Stimulated activated CD8-positive, alpha-beta memory T cell treated with anti-CD3 and anti-CD28 coated beads, Interleukin-4, amount 100 ng/mL, for 48 hours (primary cell): ENCODE measurements around the gene RAB8B.
A peak's percentile ranks its signal among the peaks of the same experiment; 100 is the strongest.

Experiments used
- DNase-seq: peaks from one replicate; pipeline ENCODE4 v3.0.0-alpha.2; 2020

RAB8B gene

DNA sequence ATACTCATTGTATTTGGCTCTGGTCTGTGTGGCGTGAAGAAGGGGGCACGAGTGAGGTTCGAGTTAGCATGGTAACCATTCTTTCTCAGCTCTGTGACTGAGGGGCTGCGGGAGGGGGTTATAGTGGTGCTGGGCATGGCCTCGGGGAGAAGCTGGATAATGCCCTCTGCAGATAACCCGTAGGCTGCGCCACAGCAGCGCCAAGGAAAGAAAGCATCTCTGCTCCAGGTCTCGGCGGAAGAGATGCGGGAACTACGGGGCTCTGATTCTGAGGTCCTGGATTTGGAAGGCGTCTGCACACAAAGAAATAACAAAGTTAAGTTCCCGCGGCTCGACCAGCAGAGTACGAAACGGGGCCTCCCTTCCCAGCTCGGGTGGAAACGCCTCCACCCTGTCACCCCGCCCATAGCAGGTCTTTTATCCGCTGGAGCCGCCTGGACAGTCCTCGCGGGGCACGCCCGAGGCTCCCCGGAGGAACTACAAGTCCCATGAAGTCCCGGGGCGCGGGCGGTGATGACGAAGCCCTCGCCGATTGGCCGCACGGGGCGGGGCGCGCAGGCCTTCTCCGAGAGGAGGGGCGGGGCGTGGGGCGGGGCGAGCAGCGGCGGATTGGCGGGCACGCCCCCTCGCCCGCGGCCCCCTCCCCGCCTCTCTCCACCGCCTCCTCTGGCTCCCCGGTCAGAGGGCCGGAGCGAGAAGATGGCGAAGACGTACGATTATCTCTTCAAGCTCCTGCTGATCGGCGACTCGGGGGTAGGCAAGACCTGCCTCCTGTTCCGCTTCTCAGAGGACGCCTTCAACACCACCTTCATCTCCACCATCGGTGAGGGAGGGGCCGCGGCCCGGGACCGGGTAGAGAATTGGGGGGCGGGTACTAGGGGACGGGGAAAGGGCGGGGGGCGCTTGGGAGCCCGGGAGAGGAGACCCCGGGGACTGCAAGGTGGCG lies at the start of gene RAB8B:
TSS of gene RAB8B (plus strand) at position 681 of the 946 bp plus-strand sequence. CDS start at position 700, 19 bp downstream.
- peak; percentile 99 for DNase-seq

DNA sequence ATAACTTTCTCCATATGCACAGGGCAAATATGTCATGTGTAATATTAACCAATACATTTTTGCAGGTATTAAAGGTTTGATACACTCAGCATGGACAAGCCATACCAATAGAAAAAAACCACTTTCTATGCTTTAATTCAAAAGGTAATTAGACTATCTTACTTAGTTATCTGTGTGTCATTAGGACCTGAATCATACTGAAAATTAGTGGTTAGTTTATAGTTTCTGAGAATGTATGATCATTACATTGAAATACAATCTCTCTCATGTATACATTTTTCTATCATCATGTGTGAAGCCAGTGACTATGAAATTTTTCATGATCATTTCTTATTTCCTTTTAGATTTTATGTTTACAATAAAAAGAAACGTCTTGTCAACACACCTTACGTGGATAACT lies 48.5 kb upstream of the RAB8B start:
- no peak for DNase-seq

- no peak for DNase-seq
Observed at GRCh38 chr15:63145426-63145825, 44.0 kb upstream of the RAB8B start.

GRCh38 chr15:63146684-63147083 lies 42.7 kb upstream of the RAB8B start:
- DNase-seq: no peak

- no peak for DNase-seq
Observed at GRCh38 chr15:63151665-63152064, 37.7 kb upstream of the RAB8B start.

DNA sequence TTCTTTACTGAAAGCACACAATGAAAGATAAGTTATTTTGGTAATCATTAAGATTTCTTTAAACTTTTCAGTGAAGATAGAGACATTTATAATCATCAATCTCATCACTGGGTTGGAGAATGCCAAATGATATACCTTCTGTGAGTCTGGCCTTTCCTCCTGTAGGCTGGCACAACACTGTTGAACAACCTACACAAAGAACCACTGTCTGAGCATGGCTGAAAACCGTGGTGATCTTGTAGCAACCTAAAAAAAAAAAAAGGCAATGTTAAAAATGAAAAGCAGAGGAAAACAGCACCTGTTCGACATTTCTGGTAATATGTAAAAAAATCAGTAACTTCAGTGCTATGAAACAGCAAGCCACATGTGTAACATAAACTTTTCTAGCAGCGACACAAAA lies 33.9 kb upstream of the RAB8B start:
- no peak for DNase-seq

DNA sequence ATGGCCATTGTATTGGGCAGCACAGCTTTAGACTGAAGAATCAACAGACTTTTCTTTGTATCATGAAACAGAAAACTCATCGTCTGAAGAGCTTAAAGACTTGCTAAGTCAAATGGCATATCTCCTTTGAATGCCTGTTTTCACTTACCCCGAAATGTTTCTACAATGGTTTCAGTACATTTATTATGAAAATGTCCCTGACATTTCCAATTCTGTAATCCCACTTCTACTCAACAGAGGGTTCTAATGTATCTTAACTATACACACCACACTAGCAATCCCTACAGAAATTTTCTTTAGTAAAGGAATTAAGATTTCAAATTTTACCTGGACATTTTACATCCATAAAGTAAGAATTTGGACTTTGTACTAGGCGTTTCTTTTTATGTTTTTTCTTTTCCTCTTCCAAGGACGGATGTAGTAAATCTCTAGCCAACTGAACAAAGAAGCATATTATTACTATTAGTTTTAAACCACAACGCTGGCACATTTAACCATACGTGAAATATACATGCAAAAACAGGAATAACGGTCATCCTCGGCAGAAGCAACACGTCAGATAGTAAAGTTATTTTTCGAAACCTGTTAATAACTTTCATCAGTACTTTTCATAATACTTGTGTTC lies 33.2 kb upstream of the RAB8B start:
- DNase-seq: no peak

- DNase-seq: peak; percentile 42
Observed at GRCh38 chr15:63156755-63157117, 32.7 kb upstream of the RAB8B start.

- DNase-seq: peak; percentile 90
Observed at GRCh38 chr15:63157118-63157843, 32.1 kb upstream of the RAB8B start, which contains the start of gene RPS27L. Gene RPS27L, minus strand, starts transcription at chr15:63157477. Its CDS starts 72 bp downstream, at chr15:63157405.

DNA sequence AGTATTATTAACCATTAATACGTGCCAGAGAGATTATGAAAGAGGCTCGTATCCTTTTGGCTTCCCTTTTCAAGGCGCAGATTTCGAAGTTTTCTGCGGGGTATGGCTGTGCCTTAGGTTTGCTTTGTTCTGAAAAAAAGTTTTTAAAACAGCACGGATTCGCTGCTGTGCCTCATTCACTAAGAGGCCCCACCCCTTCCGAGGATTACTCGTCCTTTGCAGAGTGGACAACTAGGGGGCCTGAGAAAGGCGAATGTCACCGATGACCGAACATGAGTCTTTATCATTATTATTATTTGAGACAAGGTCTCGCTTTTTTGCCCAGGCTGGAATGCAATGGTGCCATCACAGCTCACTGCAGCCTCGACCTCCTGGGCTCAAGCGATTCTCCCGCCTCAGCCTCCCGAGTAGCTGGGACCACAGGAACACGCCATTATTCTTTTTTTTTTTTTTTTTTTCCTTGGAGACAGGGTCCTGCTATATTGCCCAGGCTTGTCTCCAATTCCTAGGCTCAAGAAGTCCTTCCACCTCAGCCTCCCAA lies 31.4 kb upstream of the RAB8B start:
- DNase-seq: peak; percentile 51

DNA sequence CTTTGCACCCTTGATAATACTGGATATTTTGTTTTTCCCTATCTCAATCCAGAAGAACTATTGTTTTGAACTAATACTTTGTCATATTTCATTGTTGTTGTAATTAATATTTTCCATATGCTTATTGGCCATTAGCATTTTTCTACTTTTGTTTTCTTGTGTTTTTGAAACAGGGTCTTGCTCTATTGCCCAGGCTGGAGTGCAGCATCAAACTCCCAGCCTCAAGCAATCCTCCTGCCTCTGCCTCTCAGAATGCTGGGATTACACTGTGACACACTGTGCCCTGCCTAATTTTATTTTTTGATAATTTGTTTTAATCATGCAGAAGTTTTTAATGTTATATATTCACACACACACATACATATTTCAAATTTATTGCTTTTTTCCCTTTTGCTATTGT lies 28.8 kb upstream of the RAB8B start:
- DNase-seq: no peak

GRCh38 chr15:63163217-63163616 lies 26.2 kb upstream of the RAB8B start:
- no peak for DNase-seq

- no peak for DNase-seq
Observed at GRCh38 chr15:63165166-63165859, 24.1 kb upstream of the RAB8B start.

DNA sequence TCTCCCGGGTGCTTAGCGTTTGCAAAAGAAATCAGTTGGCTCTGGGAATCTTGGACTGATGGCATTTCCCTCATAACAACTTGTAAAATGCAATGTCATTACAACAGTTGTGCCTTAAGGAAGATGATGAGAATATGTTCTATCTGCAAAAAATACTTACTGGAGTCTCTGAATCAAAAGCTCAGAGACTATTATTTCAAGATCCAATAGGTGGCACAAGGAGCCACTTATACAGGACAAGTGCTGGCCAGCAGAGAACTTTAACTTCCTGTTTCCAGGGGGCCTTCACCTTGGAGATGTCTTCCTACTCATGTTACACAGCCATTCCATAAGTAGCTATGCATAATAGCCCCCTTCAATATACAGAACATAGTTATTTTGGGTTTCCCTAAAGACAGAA lies 23.2 kb upstream of the RAB8B start:
- DNase-seq: no peak

DNA sequence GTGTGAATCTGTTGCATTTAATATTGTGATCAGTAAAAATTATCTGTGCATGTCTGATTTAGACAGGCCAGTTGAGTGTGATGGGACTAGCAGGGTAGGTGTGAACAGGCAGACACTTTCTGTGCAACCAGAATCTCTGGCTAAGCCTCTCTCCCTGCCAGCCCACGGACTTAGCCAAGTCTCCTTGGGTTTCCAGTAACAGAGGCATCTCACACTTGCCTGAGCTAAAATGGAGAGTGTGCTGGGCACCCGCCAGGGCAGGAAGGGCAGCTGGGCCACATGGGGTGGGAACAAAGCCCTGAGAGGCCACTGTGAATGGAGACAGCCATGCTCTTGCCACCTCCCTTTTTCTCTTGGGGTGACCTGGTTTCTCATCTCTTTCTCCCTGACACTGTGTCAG lies 19.6 kb upstream of the RAB8B start:
- DNase-seq: no peak

- DNase-seq: no peak
Observed at GRCh38 chr15:63172376-63172775, 17.0 kb upstream of the RAB8B start.

DNA sequence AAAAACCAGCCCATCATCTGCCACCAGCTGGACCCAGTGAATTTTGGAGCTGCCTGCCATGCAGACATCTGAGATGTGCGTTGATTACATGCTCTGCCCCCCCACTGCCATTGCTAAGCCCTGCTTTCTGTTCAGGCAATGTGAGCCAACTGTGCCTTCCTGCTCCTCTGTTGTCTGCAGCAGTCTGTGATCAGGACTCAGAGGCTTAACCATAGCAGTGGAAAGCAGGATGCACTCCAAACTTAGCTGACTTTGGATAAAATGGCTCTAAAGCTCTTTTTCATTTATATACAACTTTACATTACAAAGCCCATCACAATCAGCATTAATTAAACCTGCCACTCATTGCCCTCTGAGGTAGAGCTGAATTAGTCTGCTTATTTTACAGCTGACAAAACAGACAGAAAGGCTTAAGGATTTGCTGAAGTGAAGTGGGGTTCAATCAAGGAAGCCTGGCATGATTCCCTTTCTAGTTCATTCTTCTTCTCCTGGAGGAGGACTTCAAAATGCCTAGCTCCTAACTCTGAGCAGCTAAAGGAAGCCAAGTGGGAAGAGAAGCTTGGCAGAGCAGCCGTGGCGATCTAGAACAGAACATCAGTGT lies 16.5 kb upstream of the RAB8B start:
- DNase-seq: no peak

DNA sequence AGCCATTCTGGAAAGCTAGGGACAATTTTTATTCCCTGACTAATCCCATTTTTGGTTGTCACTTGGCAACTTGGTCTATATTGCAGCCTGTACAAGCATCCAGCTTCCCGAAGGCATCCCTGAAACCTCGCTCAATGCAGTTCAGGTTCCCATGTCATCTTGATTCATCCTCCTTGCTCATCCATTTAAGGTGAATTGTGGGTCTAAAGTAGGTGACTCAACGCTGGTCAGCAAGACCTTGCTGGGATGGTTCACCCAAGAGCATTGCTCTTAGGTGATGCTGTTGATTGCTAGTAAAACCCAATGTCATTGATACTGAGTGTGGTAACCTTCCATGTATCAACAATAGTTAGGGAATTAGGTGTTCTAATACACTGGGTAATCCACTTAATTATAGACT lies 13.1 kb upstream of the RAB8B start:
- no peak for DNase-seq

GRCh38 chr15:63178034-63178433 lies 11.4 kb upstream of the RAB8B start:
- no peak for DNase-seq

DNA sequence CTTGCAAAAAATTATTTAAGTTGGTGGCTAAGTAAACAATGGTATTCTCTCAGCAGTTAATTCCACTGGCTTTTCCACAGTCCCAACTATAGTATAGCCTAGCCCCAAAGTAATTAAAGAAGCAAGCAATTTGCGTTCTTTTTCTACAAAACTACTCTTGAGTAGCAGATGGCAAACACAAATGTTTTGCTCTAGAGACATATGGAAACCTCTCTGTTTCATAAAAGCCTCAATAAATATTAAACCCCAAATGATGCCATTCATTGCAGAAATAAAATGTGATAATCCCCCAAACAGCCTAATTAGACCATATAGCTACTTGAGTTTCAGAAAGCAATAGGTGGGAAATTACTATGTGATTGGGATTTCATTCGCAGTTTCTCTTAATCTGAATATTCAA lies 8.7 kb upstream of the RAB8B start:
- DNase-seq: no peak

GRCh38 chr15:63181648-63182047 lies 7.8 kb upstream of the RAB8B start:
- DNase-seq: no peak

GRCh38 chr15:63185206-63185605 lies 4.2 kb upstream of the RAB8B start:
- no peak for DNase-seq
